IgD-negative memory B cell (primary cell): ENCODE results near the gene PDLIM1. TPM values are rescaled to one million over a fixed set of nuclear protein-coding genes. Genes with fewer than 3 reads are reported as not detected.

ENCODE experiments used
- H3K27ac Mint-ChIP-seq, 3 donors: one replicate each; pipeline ENCODE4 v1.8.0; 2020 to 2022; ENCODE audit warnings: mild to moderate bottlenecking in 3 of 3, mixed read lengths in 3 of 3, moderate library complexity in 1 of 3
- H3K27me3 Mint-ChIP-seq: one replicate; pipeline ENCODE4 v1.8.0; 2021; ENCODE audit warnings: mixed read lengths
- H3K36me3 Mint-ChIP-seq: one replicate; pipeline ENCODE4 v1.8.0; 2020; ENCODE audit warnings: mild to moderate bottlenecking, mixed read lengths
- H3K4me1 Mint-ChIP-seq, 3 donors: one replicate each; pipeline ENCODE4 v1.8.0; 2020 to 2022; ENCODE audit warnings: mixed read lengths in 3 of 3, mild to moderate bottlenecking in 1 of 3
- H3K4me3 Mint-ChIP-seq, 4 donors: one replicate each; pipeline ENCODE4 v1.8.0; 2020 to 2022; ENCODE audit warnings: mild to moderate bottlenecking in 4 of 4, mixed read lengths in 4 of 4, moderate library complexity in 3 of 4
- H3K9me3 Mint-ChIP-seq, 3 donors: one replicate each; pipeline ENCODE4 v1.8.0; 2020 to 2021; ENCODE audit warnings: mixed read lengths in 3 of 3, mild to moderate bottlenecking in 1 of 3
- polyA plus RNA-seq: library from polyadenylated mRNA; unstranded; fragments of 300-500 nt; fragmentation: Illumina TruSeq; gene quantifications from one replicate; pipeline ENCODE4 v1.2.3, GENCODE V29; 2021

The PDLIM1 gene
- polyA plus RNA-seq, 1 donor from 2014 or later: 357 TPM

- H3K36me3 Mint-ChIP-seq: no peaks in the 10 kb centered on the region
- peak overlapping the region in 1 of 3 donors; percentile 63 for H3K27ac Mint-ChIP-seq
- H3K4me1 Mint-ChIP-seq: peaks cover 47 to 63% (median 51%) of the 10 kb centered on the region in 3 donors
- H3K9me3 Mint-ChIP-seq: no peaks in the 10 kb centered on the region
- no peaks in the 10 kb centered on the region for H3K27me3 Mint-ChIP-seq
- peak overlapping the region in 1 of 4 donors; percentile 73 for H3K4me3 Mint-ChIP-seq
These were observed 3.5 kb downstream of the PDLIM1 start for GRCh38 chr10:95287281-95287680.

- no peaks in the 10 kb centered on the region for H3K27me3 Mint-ChIP-seq
- H3K27ac Mint-ChIP-seq: peak overlapping the region in 2 of 3 donors; percentile 36 to 63
- H3K4me3 Mint-ChIP-seq: peak overlapping the region in 2 of 4 donors; percentile 23 to 73
- peaks cover 48 to 64% (median 56%) of the 10 kb centered on the region in 3 donors for H3K4me1 Mint-ChIP-seq
- peaks cover 2% of the 10 kb centered on the region for H3K36me3 Mint-ChIP-seq
- H3K9me3 Mint-ChIP-seq: no peaks in the 10 kb centered on the region
These were observed 4.1 kb downstream of the PDLIM1 start for GRCh38 chr10:95286707-95287106.

- no peaks in the 10 kb centered on the region for H3K27me3 Mint-ChIP-seq
These were observed 5.2 kb downstream of the PDLIM1 start for GRCh38 chr10:95285556-95285955.

GRCh38 chr10:95284807-95285206, 6.0 kb downstream of the PDLIM1 start:
- H3K27me3 Mint-ChIP-seq: no peaks in the 10 kb centered on the region
- no peaks in the 10 kb centered on the region for H3K9me3 Mint-ChIP-seq
- peaks cover 2% of the 10 kb centered on the region for H3K36me3 Mint-ChIP-seq
- H3K4me3 Mint-ChIP-seq: no peak overlapping the region
- H3K4me1 Mint-ChIP-seq: peaks cover 53 to 70% (median 63%) of the 10 kb centered on the region in 3 donors
- H3K27ac Mint-ChIP-seq: peak overlapping the region in 2 of 3 donors; percentile 7 to 88

More at GRCh38 chr10:95285556-95285955, 5.2 kb downstream of the PDLIM1 start:
- no peak overlapping the region for H3K4me3 Mint-ChIP-seq
- H3K27ac Mint-ChIP-seq: peak overlapping the region; percentile 7 to 42 (median 30)
- peaks cover 2% of the 10 kb centered on the region for H3K36me3 Mint-ChIP-seq
- H3K4me1 Mint-ChIP-seq: peaks cover 50 to 67% (median 59%) of the 10 kb centered on the region in 3 donors
- no peaks in the 10 kb centered on the region for H3K9me3 Mint-ChIP-seq

GRCh38 chr10:95282107-95282506, 8.7 kb downstream of the PDLIM1 start:
- Mint-ChIP-seq H3K4me1 (peaks cover 50 to 70% (median 69%) of the 10 kb centered on the region in 3 donors), H3K9me3 (no peaks in the 10 kb centered on the region), H3K27ac (peak overlapping the region in 2 of 3 donors; percentile 52 to 58), H3K4me3 (peak overlapping the region in 1 of 4 donors; percentile 49), H3K27me3 (no peaks in the 10 kb centered on the region), H3K36me3 (peaks cover 2% of the 10 kb centered on the region)

GRCh38 chr10:95281206-95281605, 9.6 kb downstream of the PDLIM1 start:
- Mint-ChIP-seq H3K27ac (peak overlapping the region; percentile 13 to 86 (median 27)), H3K4me1 (peaks cover 49 to 68% (median 68%) of the 10 kb centered on the region in 3 donors), H3K4me3 (peak overlapping the region in 1 of 4 donors; percentile 50), H3K27me3 (no peaks in the 10 kb centered on the region), H3K9me3 (no peaks in the 10 kb centered on the region), H3K36me3 (peaks cover 2% of the 10 kb centered on the region)

DNA sequence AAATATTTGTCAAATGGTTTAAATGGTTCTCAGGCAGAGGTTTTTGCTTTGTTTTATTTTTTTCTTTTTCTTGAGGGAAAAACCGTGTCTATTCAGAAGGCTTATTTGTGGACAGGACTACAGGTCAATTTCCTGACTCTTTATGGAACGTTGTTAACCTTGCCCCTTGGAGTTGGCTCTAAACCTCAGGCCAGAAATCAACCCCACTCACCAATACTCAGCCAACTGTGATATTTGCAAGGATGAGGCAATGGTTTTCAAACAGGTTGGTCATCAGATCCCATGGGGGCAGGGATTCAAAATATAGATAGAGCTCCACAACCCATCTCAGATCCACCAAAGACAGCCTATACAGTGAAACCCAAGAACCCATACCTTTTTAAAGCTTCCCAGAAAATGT, 10.2 kb downstream of the PDLIM1 start:
- H3K4me3 Mint-ChIP-seq: peak overlapping the region in 1 of 4 donors; percentile 50
- H3K27me3 Mint-ChIP-seq: no peaks in the 10 kb centered on the region
- H3K9me3 Mint-ChIP-seq: no peaks in the 10 kb centered on the region
- H3K27ac Mint-ChIP-seq: peak overlapping the region in 1 of 3 donors; percentile 27
- peaks cover 2% of the 10 kb centered on the region for H3K36me3 Mint-ChIP-seq
- peaks cover 50 to 68% (median 65%) of the 10 kb centered on the region in 3 donors for H3K4me1 Mint-ChIP-seq

- Mint-ChIP-seq H3K27ac (peak overlapping the region; percentile 28 to 69 (median 54)), H3K27me3 (no peaks in the 10 kb centered on the region), H3K4me1 (peaks cover 48 to 65% (median 58%) of the 10 kb centered on the region in 3 donors), H3K9me3 (no peaks in the 10 kb centered on the region), H3K36me3 (peaks cover 2% of the 10 kb centered on the region), H3K4me3 (peak overlapping the region in 2 of 4 donors; percentile 46 to 69)
These were observed 11.6 kb downstream of the PDLIM1 start for GRCh38 chr10:95279042-95279820.

DNA sequence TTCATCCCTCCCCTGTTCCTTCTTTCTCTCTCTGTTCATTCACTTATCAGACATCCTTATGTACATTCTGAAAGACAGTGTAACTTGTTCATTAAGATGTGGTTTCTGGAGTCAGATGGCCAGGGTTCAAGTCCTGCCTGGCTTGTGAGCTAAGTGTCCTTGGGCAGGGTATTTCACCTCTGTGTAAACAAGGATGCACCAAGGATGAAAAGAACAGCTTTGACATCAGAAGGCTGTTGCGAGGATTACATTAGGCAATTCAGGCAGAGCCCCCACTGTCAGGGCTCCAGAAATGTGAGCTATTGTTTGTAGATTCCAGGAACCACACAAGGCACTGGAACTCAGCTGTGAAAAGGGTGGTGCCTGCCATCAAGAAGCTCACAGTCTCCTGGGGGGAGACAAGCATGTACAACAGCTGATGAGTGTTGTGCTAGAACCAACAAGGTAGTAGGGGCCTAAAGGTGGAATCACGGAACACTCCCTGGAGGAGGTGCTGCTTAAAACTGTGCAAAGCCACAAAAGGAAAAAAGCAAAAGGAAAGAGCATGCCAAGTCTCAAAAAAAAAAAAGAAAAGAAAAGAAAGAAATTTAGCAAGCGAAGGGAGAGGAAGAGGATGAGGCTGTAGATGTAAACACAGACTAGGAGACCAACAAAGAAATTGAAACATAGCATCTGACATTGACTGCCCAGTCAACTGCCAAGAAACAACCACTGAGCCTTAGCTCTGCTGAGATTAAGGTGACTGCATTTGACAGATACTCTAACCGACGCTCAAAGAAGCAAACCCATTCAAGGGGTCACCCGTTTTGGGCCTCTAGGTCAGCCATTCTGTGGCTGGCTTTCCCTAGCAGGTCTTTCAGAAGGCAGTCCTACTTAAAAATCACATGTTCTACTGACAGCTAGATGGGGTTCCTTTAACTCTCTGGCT, 12.5 kb downstream of the PDLIM1 start:
- Mint-ChIP-seq H3K36me3 (peaks cover 2% of the 10 kb centered on the region), H3K27me3 (no peaks in the 10 kb centered on the region), H3K9me3 (no peaks in the 10 kb centered on the region), H3K4me3 (peak overlapping the region in 2 of 4 donors; percentile 50 to 70), H3K4me1 (peaks cover 46 to 64% (median 63%) of the 10 kb centered on the region in 3 donors), H3K27ac (peak overlapping the region; percentile 52 to 72 (median 54))

DNA sequence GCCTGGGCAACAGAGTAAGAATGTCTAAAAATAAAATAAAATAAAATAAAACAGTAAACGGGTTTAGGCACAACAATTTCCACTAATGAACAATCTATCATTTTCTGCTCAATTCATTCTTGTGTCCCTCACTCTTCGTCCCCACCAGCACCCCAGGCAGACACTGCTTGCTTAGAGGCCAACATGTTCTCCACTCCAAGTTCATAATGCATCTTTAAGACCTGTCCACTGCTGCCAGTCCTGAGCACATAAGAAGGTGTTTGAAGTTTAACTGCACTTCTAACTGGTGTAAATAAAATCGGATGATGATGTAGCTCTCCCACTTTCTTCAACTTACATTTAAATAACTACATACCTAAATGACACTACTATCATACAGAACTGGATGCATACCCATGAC, 13.2 kb downstream of the PDLIM1 start:
- Mint-ChIP-seq H3K27me3 (no peaks in the 10 kb centered on the region), H3K9me3 (no peaks in the 10 kb centered on the region), H3K36me3 (peaks cover 2% of the 10 kb centered on the region), H3K4me1 (peaks cover 46 to 62% (median 60%) of the 10 kb centered on the region in 3 donors), H3K27ac (peak overlapping the region in 2 of 3 donors; percentile 52 to 72), H3K4me3 (peak overlapping the region in 2 of 4 donors; percentile 34 to 50)

GRCh38 chr10:95277201-95277570, 13.6 kb downstream of the PDLIM1 start:
- H3K4me1 Mint-ChIP-seq: peaks cover 46 to 60% (median 58%) of the 10 kb centered on the region in 3 donors
- peak overlapping the region in 2 of 4 donors; percentile 72 to 84 for H3K4me3 Mint-ChIP-seq
- H3K36me3 Mint-ChIP-seq: peaks cover 2% of the 10 kb centered on the region
- H3K9me3 Mint-ChIP-seq: no peaks in the 10 kb centered on the region
- no peak overlapping the region for H3K27ac Mint-ChIP-seq
- no peaks in the 10 kb centered on the region for H3K27me3 Mint-ChIP-seq

DNA sequence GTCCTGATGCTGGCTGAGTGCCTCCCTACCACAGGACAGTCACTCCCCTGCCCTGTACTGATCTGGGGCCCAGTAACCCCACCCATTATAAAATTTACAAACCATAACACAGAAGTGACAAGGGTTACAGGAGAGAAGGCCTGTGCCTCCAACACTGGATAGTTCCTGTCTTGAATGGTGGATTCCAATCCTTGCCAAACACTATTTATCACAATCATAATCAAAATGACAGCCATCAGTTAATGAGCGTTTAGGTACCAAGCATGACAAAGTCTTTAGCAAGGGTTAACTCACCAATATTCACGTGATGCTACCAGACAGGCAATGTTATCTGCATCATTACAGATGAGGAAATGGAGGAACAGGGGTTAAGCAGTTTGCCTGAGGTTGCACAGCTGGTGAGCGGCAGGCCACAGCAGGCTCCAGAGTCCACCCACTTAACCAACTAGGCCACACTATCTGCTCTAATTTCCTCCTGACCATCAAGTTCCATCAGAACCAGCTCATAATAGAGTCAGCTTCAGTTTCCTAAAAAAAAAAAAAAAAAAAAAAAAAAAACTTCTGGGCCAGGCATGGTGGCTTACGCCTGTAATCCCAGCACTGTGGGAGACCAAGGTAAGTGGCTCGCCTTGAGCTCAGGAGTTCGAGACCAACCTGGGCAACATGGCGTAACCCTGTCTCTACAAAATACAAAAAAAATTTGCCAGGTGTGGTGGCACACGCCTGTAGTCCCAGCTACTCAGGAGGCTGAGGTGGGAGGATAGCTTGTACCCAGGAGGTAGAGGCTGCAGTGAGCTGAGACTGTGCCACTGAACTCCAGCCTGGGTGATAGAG, 14.2 kb downstream of the PDLIM1 start:
- Mint-ChIP-seq H3K27ac (peak overlapping the region in 2 of 3 donors; percentile 13 to 89), H3K4me3 (peak overlapping the region in 1 of 4 donors; percentile 84), H3K27me3 (no peaks in the 10 kb centered on the region), H3K9me3 (no peaks in the 10 kb centered on the region), H3K4me1 (peaks cover 43 to 55% (median 52%) of the 10 kb centered on the region in 3 donors), H3K36me3 (no peaks in the 10 kb centered on the region)

- no peak overlapping the region for H3K4me3 Mint-ChIP-seq
- no peaks in the 10 kb centered on the region for H3K27me3 Mint-ChIP-seq
- no peaks in the 10 kb centered on the region for H3K9me3 Mint-ChIP-seq
- H3K4me1 Mint-ChIP-seq: peaks cover 38 to 50% (median 46%) of the 10 kb centered on the region in 3 donors
- H3K36me3 Mint-ChIP-seq: no peaks in the 10 kb centered on the region
- H3K27ac Mint-ChIP-seq: peak overlapping the region; percentile 13 to 89 (median 31)
These were observed 15.0 kb downstream of the PDLIM1 start for GRCh38 chr10:95275726-95276366.
